Left ventricle myocardium superior (tissue), 1 donor: Measurements from ENCODE around the gene IL20RA. TPM values are rescaled to one million over a fixed set of nuclear protein-coding genes. Genes with fewer than 3 reads are reported as not detected.
A peak's percentile ranks its signal among the peaks of the same experiment; 100 is the strongest.
"Not testable (repeated sequence)": the region's sequence is repeated elsewhere in the genome, so short reads cannot be mapped to it uniquely, and the experiment has no call there.

Experiments
- ATAC-seq: fragments of 200-7000 bp; cut with Tn5 transposase; one replicate; pipeline ENCODE4 v1.9.1; 2020; ENCODE audit warnings: mild to moderate bottlenecking, moderate library complexity
- DNase-seq: peaks from one replicate; pipeline ENCODE4 v3.0.0-alpha.2; 2020
- intact Hi-C: fragments of 100-400 bp; cut with micrococcal nuclease; formaldehyde crosslinking; loops from one replicate; pipeline ENCODE4 v1.11.0; 2022
- long read RNA-seq: library from polyadenylated mRNA; unstranded; transcript quantifications from one replicate; pipeline ENCODE4 v2.0.0, GENCODE V29; 2021
- total RNA-seq: library from RNA; stranded (reverse); fragmentation: NEBNext Ultra II Directional; extraction: Animal tissue kit (Norgen Biotek cat#: 25700); gene quantifications from one replicate; pipeline ENCODE4 v1.2.1, GENCODE V29; 2021
- donor health status: DM: no; HTN: yes; CAD: no; lungs with severe emphysema.

Gene IL20RA, protein sequence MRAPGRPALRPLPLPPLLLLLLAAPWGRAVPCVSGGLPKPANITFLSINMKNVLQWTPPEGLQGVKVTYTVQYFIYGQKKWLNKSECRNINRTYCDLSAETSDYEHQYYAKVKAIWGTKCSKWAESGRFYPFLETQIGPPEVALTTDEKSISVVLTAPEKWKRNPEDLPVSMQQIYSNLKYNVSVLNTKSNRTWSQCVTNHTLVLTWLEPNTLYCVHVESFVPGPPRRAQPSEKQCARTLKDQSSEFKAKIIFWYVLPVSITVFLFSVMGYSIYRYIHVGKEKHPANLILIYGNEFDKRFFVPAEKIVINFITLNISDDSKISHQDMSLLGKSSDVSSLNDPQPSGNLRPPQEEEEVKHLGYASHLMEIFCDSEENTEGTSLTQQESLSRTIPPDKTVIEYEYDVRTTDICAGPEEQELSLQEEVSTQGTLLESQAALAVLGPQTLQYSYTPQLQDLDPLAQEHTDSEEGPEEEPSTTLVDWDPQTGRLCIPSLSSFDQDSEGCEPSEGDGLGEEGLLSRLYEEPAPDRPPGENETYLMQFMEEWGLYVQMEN
- total RNA-seq = 7.2 TPM
- long read RNA-seq, transcript IL20RA-201 (7 exons, 3,485 nt) = major isoform, 13 of 20 reads
- long read RNA-seq, partial matches to known transcripts = 1 of 20 reads
- long read RNA-seq, other reads (novel, unspliced or antisense) = 4 of 20 reads

- DNase-seq (peak; percentile 63), ATAC-seq (peak; percentile 80)
- intact Hi-C loops = no loop called here
Observed at GRCh38 chr6:137044366-137045221, at the start of gene IL20RA. Gene IL20RA (minus strand): TSS chr6:137044965. CDS start chr6:137044728, 237 bp downstream.

- no peak for ATAC-seq
- intact Hi-C loops = loop anchor here (5.0 kb wide), 1 partner anchor 219 kb away; no protein-coding TSS in a partner anchor
Observed at GRCh38 chr6:137093183-137094069, 48.7 kb upstream of the IL20RA start.

GRCh38 chr6:137092018-137092417 is 47.3 kb upstream of the IL20RA start:
- ATAC-seq = peak; percentile 15

More at GRCh38 chr6:137093183-137094069, 48.7 kb upstream of the IL20RA start:
- DNase-seq = no peak

DNA sequence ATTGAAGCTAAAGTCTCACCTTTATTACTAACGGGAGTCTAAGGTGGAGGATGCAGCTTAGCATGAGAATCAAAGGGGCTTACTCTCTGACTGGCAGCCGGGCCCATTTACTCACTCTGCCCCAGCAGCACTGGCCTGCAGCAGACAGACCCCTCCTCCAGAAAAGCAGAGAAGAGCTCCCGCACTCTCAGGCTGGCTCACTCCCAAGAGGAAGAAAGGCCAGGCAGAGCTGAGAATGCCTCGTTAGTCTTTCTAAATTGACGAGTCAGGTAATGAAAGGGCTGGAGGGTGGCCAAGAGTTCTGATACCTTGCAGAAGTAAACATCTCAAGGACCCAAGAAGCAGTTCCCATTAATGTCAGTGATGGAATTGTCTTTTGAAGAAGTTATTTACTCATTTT is 44.5 kb upstream of the IL20RA start:
- ATAC-seq (no peak), DNase-seq (no peak)
- intact Hi-C loops = loop anchor here (10.0 kb wide), 1 partner anchor 555 kb away; no protein-coding TSS in a partner anchor

More at GRCh38 chr6:137092018-137092417, 47.3 kb upstream of the IL20RA start:
- DNase-seq = no peak
- intact Hi-C loops = loop anchor here (5.0 kb wide), 1 partner anchor 220 kb away; no protein-coding TSS in a partner anchor

DNA sequence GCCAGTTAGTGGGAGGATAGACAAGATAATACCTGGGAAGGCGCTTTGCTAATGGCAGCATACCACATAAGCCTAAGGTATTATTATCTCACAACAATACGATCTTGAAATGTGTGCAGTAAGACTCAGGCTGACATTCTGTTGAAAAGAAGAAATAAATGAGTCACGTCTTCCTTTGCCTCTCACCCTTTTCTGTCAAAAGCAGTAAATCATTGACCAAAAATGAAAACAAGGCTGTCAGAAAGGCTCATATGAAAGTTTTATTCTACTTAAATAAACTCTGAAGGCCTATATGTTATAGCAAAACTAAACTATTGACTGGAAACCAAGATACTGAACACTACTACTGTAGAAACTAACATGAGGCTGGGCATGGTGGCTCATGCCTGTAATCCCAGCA is 43.1 kb upstream of the IL20RA start:
- DNase-seq (no peak), ATAC-seq (no peak)
- intact Hi-C loops = loop anchor here (10.0 kb wide), 1 partner anchor 557 kb away; no protein-coding TSS in a partner anchor

GRCh38 chr6:137086031-137086430 is 41.3 kb upstream of the IL20RA start:
- DNase-seq (no peak), ATAC-seq (no peak)
- intact Hi-C loops = loop anchor here (10.0 kb wide), 1 partner anchor 559 kb away; no protein-coding TSS in a partner anchor

GRCh38 chr6:137084865-137085617 is 40.3 kb upstream of the IL20RA start:
- no peak for DNase-seq
- no peak for ATAC-seq
- intact Hi-C loops = loop anchor here (10.0 kb wide), 1 partner anchor 560 kb away; no protein-coding TSS in a partner anchor

- intact Hi-C loops = loop anchor here (10.0 kb wide), 1 partner anchor 561 kb away; no protein-coding TSS in a partner anchor
- DNase-seq = no peak
- no peak for ATAC-seq
Observed at GRCh38 chr6:137084090-137084489, 39.3 kb upstream of the IL20RA start.

- ATAC-seq (no peak), DNase-seq (no peak)
- intact Hi-C loops = loop anchor here (10.0 kb wide), 1 partner anchor 563 kb away; no protein-coding TSS in a partner anchor
Observed at GRCh38 chr6:137081997-137082396, 37.2 kb upstream of the IL20RA start.

DNA sequence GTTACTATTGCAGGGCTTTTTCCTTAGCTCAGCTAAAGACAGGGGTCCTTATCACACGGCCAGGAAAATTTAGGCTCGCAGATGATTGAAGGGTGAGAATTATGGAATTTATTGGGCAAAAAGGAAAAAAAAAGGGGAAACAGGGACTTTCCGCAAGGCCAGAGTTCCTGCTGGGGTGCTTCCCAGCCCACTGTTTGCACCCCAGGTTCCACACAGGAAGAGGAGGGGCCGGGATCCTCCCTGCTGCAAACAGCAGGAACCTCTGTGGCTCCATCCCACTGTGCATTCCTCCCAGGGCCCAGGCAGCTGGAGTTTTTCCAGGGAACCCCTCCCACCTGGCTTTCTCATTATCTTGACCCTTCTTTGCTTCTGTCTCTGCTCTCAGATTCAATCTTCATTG is 35.9 kb upstream of the IL20RA start:
- no peak for ATAC-seq
- intact Hi-C loops = loop anchor here (10.0 kb wide), 1 partner anchor 564 kb away; no protein-coding TSS in a partner anchor
- DNase-seq = no peak

- DNase-seq = peak; percentile 72
- ATAC-seq = peak; percentile 100
- intact Hi-C loops = no loop called here
Observed at GRCh38 chr6:137076277-137077068, 31.7 kb upstream of the IL20RA start.

DNA sequence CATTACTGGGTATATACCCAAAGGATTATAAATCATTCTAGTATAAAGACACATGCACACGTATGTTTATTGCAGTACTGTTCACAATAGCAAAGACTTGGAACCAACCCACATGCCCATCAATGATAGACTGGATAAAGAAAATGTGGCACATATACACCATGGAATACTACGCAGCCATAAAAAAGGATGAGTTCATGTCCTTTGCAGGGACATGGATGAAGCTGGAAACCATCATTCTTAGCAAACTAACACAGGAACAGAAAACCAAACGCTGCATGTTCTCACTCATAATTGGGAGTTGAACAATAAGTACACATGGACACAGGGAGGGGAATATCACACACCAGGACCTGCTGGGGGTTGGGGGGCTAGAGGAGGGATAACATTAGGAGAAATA is 31.0 kb upstream of the IL20RA start:
- ATAC-seq, DNase-seq, intact Hi-C loops: not testable (repeated sequence)

- intact Hi-C loops = no loop called here
- no peak for ATAC-seq
- DNase-seq = no peak
Observed at GRCh38 chr6:137070303-137070702, 25.5 kb upstream of the IL20RA start.

GRCh38 chr6:137067399-137067798 is 22.6 kb upstream of the IL20RA start:
- no peak for ATAC-seq
- DNase-seq = no peak
- intact Hi-C loops = no loop called here

DNA sequence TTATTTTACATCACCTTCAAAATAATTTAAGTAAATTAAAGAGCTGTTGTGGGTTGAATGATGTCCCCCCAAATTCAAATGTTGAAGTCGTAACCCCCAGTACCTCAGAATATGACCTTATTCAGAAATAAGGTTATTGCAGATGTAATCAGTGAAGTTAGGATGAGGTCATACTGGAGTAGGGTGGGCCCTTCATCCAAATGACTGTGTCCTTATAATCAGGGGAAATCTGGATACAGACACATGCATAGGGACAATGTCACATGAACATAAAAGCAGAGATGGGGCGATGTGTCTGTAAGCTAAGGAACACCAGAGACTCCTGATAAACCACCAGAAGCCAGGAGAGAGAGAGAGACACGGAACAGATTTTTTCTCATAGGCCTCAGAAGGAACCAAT is 13.3 kb upstream of the IL20RA start:
- no peak for DNase-seq
- intact Hi-C loops = no loop called here
- no peak for ATAC-seq

DNA sequence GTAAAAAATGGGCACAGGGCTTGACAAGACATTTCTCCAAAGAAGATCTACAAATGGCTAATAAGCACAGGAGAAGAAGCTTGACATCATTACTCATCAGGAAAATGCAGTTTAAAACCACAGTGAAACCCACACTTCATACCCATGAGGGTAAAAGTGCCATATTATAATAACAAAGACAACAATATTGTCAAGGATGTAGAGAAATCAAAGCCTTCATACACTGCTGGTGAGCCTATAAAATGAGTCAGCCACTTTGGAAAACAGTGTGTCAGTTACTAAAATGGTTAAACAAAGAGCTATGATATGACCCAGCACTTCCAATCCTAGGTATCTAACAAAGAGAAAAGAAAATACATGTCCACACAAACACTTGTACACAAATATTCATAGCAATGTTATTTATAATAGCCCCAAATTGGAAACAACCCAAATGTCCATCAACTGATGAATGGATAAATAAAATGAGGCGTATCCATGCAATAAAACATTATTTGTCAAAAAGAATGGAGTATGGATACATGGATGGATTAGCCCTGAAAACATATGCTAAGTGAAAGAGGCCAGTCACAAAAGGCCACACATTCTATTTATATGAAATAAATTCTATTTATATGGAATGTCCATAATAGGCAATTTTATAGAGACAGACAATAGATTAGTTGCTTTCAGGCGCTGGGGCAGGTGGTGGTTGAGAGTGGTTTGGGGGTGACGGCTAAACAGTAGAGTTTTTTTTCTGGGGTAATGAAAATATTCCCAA is 11.5 kb upstream of the IL20RA start:
- DNase-seq (no peak), ATAC-seq (no peak)
- intact Hi-C loops = no loop called here
